HCT116 (cell line): ENCODE data around the gene APBB2. TPM values are rescaled to one million over a fixed set of nuclear protein-coding genes. Genes with fewer than 3 reads are reported as not detected.

ENCODE experiments used
- ATAC-seq: fragments of 200-7000 bp; cut with Tn5 transposase; 2 replicates; pipeline ENCODE4 v1.9.1; 2020; ENCODE audit warnings: mild to moderate bottlenecking, moderate library complexity
- BruUV-seq: library from RNA; stranded (reverse); fragments of 400-500 nt; replicated peaks from 2 replicates; lab custom pipeline; 2021; lab: Mats Ljungman, UMichigan
- CTCF ChIA-PET: fragments of 300-600 bp; sonication (Branson Sonifier 250); formaldehyde crosslinking; loops from one replicate; lab custom pipeline; 2021; ENCODE audit warnings: antibody characterized with exemption; lab: Charles Lee
- POLR2A ChIA-PET: fragments of 300-600, 350-600 bp; sonication (Branson Sonifier 250); formaldehyde crosslinking; loops from one replicate; lab custom pipeline; 2021; ENCODE audit warnings: antibody characterized with exemption; lab: Charles Lee
- RAD21 ChIA-PET, 2 experiments: fragments of 300-600 bp; sonication (Branson Sonifier 250); formaldehyde crosslinking; loops; one replicate each; lab custom pipeline; 2023; ENCODE audit warnings: low total read pairs in 2 of 2; ENCODE audit not compliant: uncharacterized antibody in 2 of 2, unreplicated experiment in 2 of 2, low non-redundant PET in 1 of 2; lab: Charles Lee
- DNase-seq: peaks from one replicate; pipeline ENCODE4 v3.0.0-alpha.2; 2010; ENCODE audit warnings: low read depth, low spot score
- H2AFZ ChIP-seq: fragments of 200-600 bp; shearing (Covaris generic), sonication (generic); 2 replicates; pipeline ENCODE4 v1.6.1; 2017; ENCODE audit warnings: low read depth, mixed run types, mixed read lengths, antibody characterized with exemption, low read length; ENCODE audit not compliant: poor library complexity, severe bottlenecking
- H3K27ac ChIP-seq: 2 replicates; pipeline ENCODE4 v1.5.1; 2012; ENCODE audit warnings: low read depth, low read length
- H3K27me3 ChIP-seq: fragments of 200-600 bp; sonication (generic); 2 replicates; pipeline ENCODE4 v1.6.1; 2016; ENCODE audit warnings: mixed run types, low read length, mixed read lengths; ENCODE audit not compliant: insufficient read depth
- H3K36me3 ChIP-seq, 2 experiments: fragments of 200-500 bp in 1 of 2; fragments of 200-600 bp in 1 of 2; sonication (Bioruptor generic) in 1 of 2; sonication (generic) in 1 of 2; 2 replicates each; pipeline versions ENCODE4 v1.5.1 to v1.6.1; 2014 to 2016; ENCODE audit warnings: low read length in 2 of 2, inconsistent platforms in 1 of 2, mixed read lengths in 1 of 2, mixed run types in 1 of 2; ENCODE audit not compliant: insufficient read depth in 2 of 2, control insufficient read depth in 1 of 2
- H3K4me1 ChIP-seq, 2 experiments: fragments of 200-600 bp in 1 of 2; sonication (generic) in 1 of 2; 2 replicates each; pipeline versions ENCODE4 v1.5.1 to v1.6.1; 2012 to 2017; ENCODE audit warnings: low read length in 2 of 2, inconsistent platforms in 1 of 2, mild to moderate bottlenecking in 1 of 2, mixed read lengths in 1 of 2, mixed run types in 1 of 2, moderate library complexity in 1 of 2; ENCODE audit not compliant: insufficient read depth in 2 of 2, control insufficient read depth in 1 of 2
- H3K4me2 ChIP-seq: fragments of 200-600 bp; sonication (generic); 2 replicates; pipeline ENCODE4 v1.6.1; 2017; ENCODE audit warnings: mixed run types, low read length, mixed read lengths
- H3K4me3 ChIP-seq, 2 experiments: fragments of 200-600 bp in 1 of 2; sonication (generic) in 1 of 2; replicated peaks in 1 of 2; 2 replicates each; pipeline ENCODE4 v1.5.1; 2011 to 2016; ENCODE audit warnings: low read length in 2 of 2, control low read depth in 1 of 2, low read depth in 1 of 2, mild to moderate bottlenecking in 1 of 2, mixed read lengths in 1 of 2, mixed run types in 1 of 2
- H3K79me2 ChIP-seq: fragments of 200-600 bp; sonication (generic); 2 replicates; pipeline ENCODE4 v1.6.1; 2017; ENCODE audit warnings: mild to moderate bottlenecking, mixed run types, low read length, moderate library complexity, mixed read lengths; ENCODE audit not compliant: insufficient read depth
- H3K9ac ChIP-seq: fragments of 200-600 bp; sonication (generic); 2 replicates; pipeline ENCODE4 v1.6.1; 2016; ENCODE audit warnings: low read length, mixed read lengths
- H3K9me2 ChIP-seq: fragments of 200-600 bp; sonication (generic), shearing (Covaris generic); 2 replicates; pipeline ENCODE4 v1.6.1; 2017; ENCODE audit warnings: mixed run types, mild to moderate bottlenecking, moderate library complexity; ENCODE audit not compliant: insufficient read depth
- H3K9me3 ChIP-seq, 2 experiments: fragments of 200-500 bp in 1 of 2; fragments of 200-600 bp in 1 of 2; sonication (Bioruptor generic) in 1 of 2; sonication (generic) in 1 of 2; 2 replicates each; pipeline ENCODE4 v1.6.1; 2014 to 2017; ENCODE audit warnings: low read length in 2 of 2, mixed read lengths in 2 of 2, inconsistent platforms in 1 of 2, low read depth in 1 of 2, mild to moderate bottlenecking in 1 of 2, mixed run types in 1 of 2, moderate library complexity in 1 of 2; ENCODE audit not compliant: control insufficient read depth in 1 of 2, insufficient read depth in 1 of 2
- H4K20me1 ChIP-seq: fragments of 200-600 bp; sonication (generic), shearing (Covaris generic); 2 replicates; pipeline ENCODE4 v1.6.1; 2017; ENCODE audit warnings: mixed run types, mild to moderate bottlenecking, moderate library complexity; ENCODE audit not compliant: insufficient read depth
- ATF3 ChIP-seq: IDR thresholded peaks from 2 replicates; pipeline ENCODE4 v1.6.1; 2012
- CBX3 ChIP-seq: IDR thresholded peaks from 2 replicates; pipeline ENCODE4 v1.6.1; 2012; ENCODE audit warnings: low read depth
- CTCF ChIP-seq, 3 experiments: fragments of 200-600 bp in 1 of 3; sonication (generic) in 1 of 3; IDR thresholded peaks in 2 of 3; conservative IDR thresholded peaks in 1 of 3; 2 replicates each; pipeline ENCODE4 v1.5.1; 2012 to 2017; ENCODE audit warnings: low read depth in 2 of 3, low read length in 2 of 3, antibody characterized with exemption in 1 of 3, borderline replicate concordance in 1 of 3, control low read depth in 1 of 3, mild to moderate bottlenecking in 1 of 3, mixed read lengths in 1 of 3, mixed run types in 1 of 3, moderate library complexity in 1 of 3; ENCODE audit not compliant: insufficient read depth in 1 of 3
- EGR1 ChIP-seq: IDR thresholded peaks from 2 replicates; pipeline ENCODE4 v1.6.1; 2012; ENCODE audit warnings: low read depth
- EZH2 ChIP-seq: fragments of 200-600 bp; sonication (generic); IDR thresholded peaks from 2 replicates; pipeline ENCODE4 v1.6.1; 2017; ENCODE audit warnings: antibody characterized with exemption, mixed run types
- FOSL1 ChIP-seq: IDR thresholded peaks from 2 replicates; pipeline ENCODE4 v1.6.1; 2012; ENCODE audit warnings: low read depth
- JUND ChIP-seq: IDR thresholded peaks from 2 replicates; pipeline ENCODE4 v1.6.1; 2012
- MAX ChIP-seq: IDR thresholded peaks from 2 replicates; pipeline ENCODE4 v1.6.1; 2012
- POLR2A ChIP-seq: IDR thresholded peaks from 2 replicates; pipeline ENCODE4 v1.7.0; 2011; ENCODE audit warnings: borderline replicate concordance; ENCODE audit not compliant: insufficient read depth, insufficient read length; ENCODE audit errors: extremely low read depth
- RAD21 ChIP-seq: IDR thresholded peaks from 2 replicates; pipeline ENCODE4 v1.6.1; 2012; ENCODE audit warnings: low read depth, mild to moderate bottlenecking
- REST ChIP-seq: IDR thresholded peaks from 2 replicates; pipeline ENCODE4 v1.6.1; 2012; ENCODE audit warnings: low read depth
- SIN3A ChIP-seq: IDR thresholded peaks from 2 replicates; pipeline ENCODE4 v1.6.1; 2012; ENCODE audit warnings: low read depth
- SP1 ChIP-seq: IDR thresholded peaks from 2 replicates; pipeline ENCODE4 v1.6.1; 2012; ENCODE audit warnings: low read depth
- TCF7L2 ChIP-seq: IDR thresholded peaks from 2 replicates; pipeline ENCODE4 v1.7.0; 2011; ENCODE audit warnings: borderline replicate concordance, inconsistent platforms; ENCODE audit not compliant: insufficient read depth, insufficient read length; ENCODE audit errors: extremely low read depth
- YY1 ChIP-seq: IDR thresholded peaks from 2 replicates; pipeline ENCODE4 v1.6.1; 2011; ENCODE audit warnings: low read length, low read depth, moderate library complexity, mild to moderate bottlenecking; ENCODE audit not compliant: insufficient replicate concordance; ENCODE audit errors: extremely low read depth
- ZBTB33 ChIP-seq: IDR thresholded peaks from 2 replicates; pipeline ENCODE4 v1.6.1; 2011; ENCODE audit warnings: mild to moderate bottlenecking, low read length, moderate library complexity; ENCODE audit not compliant: insufficient replicate concordance; ENCODE audit errors: extremely low read depth
- ZFX ChIP-seq: fragments of 450-650 bp; IDR thresholded peaks from 2 replicates; pipeline ENCODE4 v1.6.1; 2017
- intact Hi-C: fragments of 100-400 bp; cut with micrococcal nuclease; formaldehyde crosslinking; loops from 2 replicates; pipeline ENCODE4 v1.10.0; 2022
- total RNA-seq: library from RNA; stranded (reverse); gene quantifications from one replicate; pipeline ENCODE4 v1.2.1, GENCODE V29; 2021; ENCODE audit not compliant: unreplicated experiment

APBB2 gene
- total RNA-seq, 1 experiment from 2014 or later = 72.5 TPM

- TF ChIP-seq REST (no peak), SIN3A (no peak)
These were observed 283.1 kb downstream of the APBB2 start (continued) for GRCh38 chr4:40931238-40931637.

GRCh38 chr4:40927074-40927473, 287.3 kb downstream of the APBB2 start:
- H3K79me2 ChIP-seq = no peaks in the 10 kb centered on the region
- no peak for DNase-seq
- no peak overlapping the region for H3K27ac ChIP-seq
- no peaks in the 10 kb centered on the region for H3K9me2 ChIP-seq
- BruUV-seq = no TSS peak
- H3K36me3 ChIP-seq = peaks cover 0 to 4% of the 10 kb centered on the region in 2 experiments; a peak in 1 of 4 replicates
- H3K4me3 ChIP-seq = no peak overlapping the region
- ChIA-PET CTCF (interaction anchor here (1.5 to 3.0 kb wide), 3 partner anchors 9 to 287 kb away, joined by 5 to 13 read pairs (median 11); partner anchors contain the start of gene APBB2), RAD21 (no interaction called here), POLR2A (no interaction called here)
- no peak overlapping the region for H2AFZ ChIP-seq
- no peaks in the 10 kb centered on the region for H3K9me3 ChIP-seq
- H3K27me3 ChIP-seq = no peaks in the 10 kb centered on the region
- TF ChIP-seq FOSL1 (no peak), ZFX (no peak), ZBTB33 (no peak), YY1 (no peak), CTCF (IDR thresholded peaks at IDR 0.05 in 2 of 3, conservative IDR thresholded peaks at IDR 0.05 in 1 of 3; ENCODE audit: borderline replicate concordance in 1 of 3, insufficient read depth in 1 of 3, low read depth in 2 of 3, low read length in 2 of 3) (no peak), CBX3 (no peak), EZH2 (no peak), TCF7L2 (no peak), POLR2A (no peak), SP1 (no peak), ATF3 (no peak), JUND (no peak), MAX (no peak), EGR1 (no peak), RAD21 (no peak)
- TF ChIP-seq, all 23 proteins: peak for 0
- no peak for ATAC-seq
- Histone ChIP-seq H3K4me2 (no peak overlapping the region), H3K4me1 (peaks cover 0 to 4% of the 10 kb centered on the region in 2 experiments; a peak in 2 of 4 replicates), H4K20me1 (no peaks in the 10 kb centered on the region), H3K9ac (no peak overlapping the region)
- intact Hi-C loops = loop anchor here (1.0 kb wide), 1 partner anchor 287 kb away; the partner anchor contains the start of gene APBB2
